Measurements from ENCODE around the gene VGLL4. TPM values are rescaled to one million over a fixed set of nuclear protein-coding genes. Genes with fewer than 3 reads are reported as not detected.

VGLL4 gene
- total RNA-seq, 1 donor from 2014 or later: 111 TPM

DNA sequence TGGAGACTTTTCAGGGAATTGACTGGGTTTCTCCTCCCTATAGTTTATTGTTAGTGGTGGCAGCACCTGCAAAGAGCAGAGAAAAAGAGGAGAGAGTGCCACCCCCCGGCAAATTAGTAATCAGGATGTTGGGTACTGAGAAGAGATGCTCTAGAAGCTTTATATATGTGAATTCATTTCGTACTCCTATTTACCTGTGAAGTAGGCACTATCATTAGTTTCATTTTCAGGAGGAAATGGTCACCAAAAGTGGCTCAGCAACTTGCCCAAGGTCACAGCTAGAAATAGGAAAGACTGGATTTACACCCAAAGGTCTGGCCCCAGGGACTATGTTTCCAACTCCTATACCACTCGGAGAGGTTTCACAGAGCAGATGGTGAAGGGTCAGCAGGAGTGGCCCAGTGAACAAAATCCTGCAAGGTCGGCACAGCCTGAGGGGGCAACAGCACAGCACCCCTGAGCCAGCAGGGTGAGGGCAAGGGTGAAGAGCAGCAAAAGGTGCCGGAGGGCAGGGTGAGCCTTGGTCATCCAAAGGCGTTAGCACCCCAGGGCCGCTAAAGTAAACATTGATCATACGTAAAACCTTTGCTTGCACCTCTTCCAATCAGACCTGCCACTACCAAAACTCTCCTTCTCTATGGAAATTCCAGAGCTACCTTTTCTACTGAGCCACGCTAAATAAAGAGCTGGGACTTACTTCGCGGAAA is 23.6 kb downstream of the VGLL4 start:
- TF ChIP-seq, protein P1, sequence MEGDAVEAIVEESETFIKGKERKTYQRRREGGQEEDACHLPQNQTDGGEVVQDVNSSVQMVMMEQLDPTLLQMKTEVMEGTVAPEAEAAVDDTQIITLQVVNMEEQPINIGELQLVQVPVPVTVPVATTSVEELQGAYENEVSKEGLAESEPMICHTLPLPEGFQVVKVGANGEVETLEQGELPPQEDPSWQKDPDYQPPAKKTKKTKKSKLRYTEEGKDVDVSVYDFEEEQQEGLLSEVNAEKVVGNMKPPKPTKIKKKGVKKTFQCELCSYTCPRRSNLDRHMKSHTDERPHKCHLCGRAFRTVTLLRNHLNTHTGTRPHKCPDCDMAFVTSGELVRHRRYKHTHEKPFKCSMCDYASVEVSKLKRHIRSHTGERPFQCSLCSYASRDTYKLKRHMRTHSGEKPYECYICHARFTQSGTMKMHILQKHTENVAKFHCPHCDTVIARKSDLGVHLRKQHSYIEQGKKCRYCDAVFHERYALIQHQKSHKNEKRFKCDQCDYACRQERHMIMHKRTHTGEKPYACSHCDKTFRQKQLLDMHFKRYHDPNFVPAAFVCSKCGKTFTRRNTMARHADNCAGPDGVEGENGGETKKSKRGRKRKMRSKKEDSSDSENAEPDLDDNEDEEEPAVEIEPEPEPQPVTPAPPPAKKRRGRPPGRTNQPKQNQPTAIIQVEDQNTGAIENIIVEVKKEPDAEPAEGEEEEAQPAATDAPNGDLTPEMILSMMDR (conservative IDR thresholded peaks at IDR 0.05): no peak
- Mint-ChIP-seq H3K4me3 (peak overlapping the region; percentile 46), H3K27me3 (no peaks in the 10 kb centered on the region), H3K27ac (peak overlapping the region; percentile 77), H3K4me1 (ENCODE audit: unreplicated experiment) (peaks cover 81% of the 10 kb centered on the region), H3K9me3 (no peaks in the 10 kb centered on the region), H3K36me3 (peaks cover 26% of the 10 kb centered on the region)
- DNase-seq (ENCODE audit: extremely low spot score, unreplicated experiment): no peak

DNA sequence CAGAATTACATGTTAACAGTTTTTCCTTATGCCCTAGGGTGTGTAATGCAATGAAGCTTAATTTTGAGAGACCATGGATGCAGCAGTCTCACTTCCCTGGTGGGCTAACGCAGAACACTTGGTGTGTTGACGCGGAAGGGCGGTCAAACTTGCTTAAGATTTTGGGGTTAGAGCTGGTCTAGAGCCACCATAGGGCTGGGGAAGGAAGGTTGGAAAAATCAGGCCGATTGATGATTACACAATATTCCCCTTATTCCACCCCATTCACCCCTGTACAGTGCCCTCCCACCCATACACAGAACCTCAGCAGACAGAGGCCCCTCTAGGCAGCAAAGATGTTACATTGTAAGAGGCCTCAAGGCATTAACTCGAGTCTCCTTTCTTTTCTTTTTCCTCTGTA is 24.3 kb downstream of the VGLL4 start:
- Mint-ChIP-seq H3K9me3 (no peaks in the 10 kb centered on the region), H3K27ac (peak overlapping the region; percentile 77), H3K27me3 (no peaks in the 10 kb centered on the region), H3K4me1 (ENCODE audit: unreplicated experiment) (peaks cover 81% of the 10 kb centered on the region), H3K36me3 (peaks cover 22% of the 10 kb centered on the region), H3K4me3 (peak overlapping the region; percentile 55)
- DNase-seq (ENCODE audit: extremely low spot score, unreplicated experiment): no peak
- TF ChIP-seq, protein P1 (conservative IDR thresholded peaks at IDR 0.05): peak; percentile 29

DNA sequence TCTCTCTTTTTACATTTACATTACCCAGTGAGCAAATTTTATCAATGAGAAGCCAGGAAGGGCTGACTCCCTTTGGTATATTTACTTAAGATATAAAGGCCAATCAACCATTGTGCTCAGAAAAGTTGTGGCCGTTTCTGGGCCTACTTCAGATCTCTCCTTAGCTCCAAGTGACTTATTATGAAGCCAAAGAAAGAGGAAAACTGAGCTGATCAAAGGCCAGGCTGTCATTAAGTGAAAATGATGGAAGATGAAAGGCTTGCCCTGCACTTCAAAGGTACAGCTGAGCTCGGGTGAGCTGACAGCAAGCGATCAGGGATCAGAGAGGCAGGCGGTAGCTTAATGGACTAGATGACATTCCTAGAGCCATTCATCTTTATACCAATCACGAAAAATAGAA is 24.8 kb downstream of the VGLL4 start:
- Mint-ChIP-seq H3K9me3 (no peaks in the 10 kb centered on the region), H3K27me3 (no peaks in the 10 kb centered on the region), H3K27ac (peak overlapping the region; percentile 77), H3K4me1 (ENCODE audit: unreplicated experiment) (peaks cover 81% of the 10 kb centered on the region), H3K4me3 (peak overlapping the region; percentile 55), H3K36me3 (peaks cover 17% of the 10 kb centered on the region)
- TF ChIP-seq, protein P1 (conservative IDR thresholded peaks at IDR 0.05): no peak
- DNase-seq (ENCODE audit: extremely low spot score, unreplicated experiment): no peak

DNA sequence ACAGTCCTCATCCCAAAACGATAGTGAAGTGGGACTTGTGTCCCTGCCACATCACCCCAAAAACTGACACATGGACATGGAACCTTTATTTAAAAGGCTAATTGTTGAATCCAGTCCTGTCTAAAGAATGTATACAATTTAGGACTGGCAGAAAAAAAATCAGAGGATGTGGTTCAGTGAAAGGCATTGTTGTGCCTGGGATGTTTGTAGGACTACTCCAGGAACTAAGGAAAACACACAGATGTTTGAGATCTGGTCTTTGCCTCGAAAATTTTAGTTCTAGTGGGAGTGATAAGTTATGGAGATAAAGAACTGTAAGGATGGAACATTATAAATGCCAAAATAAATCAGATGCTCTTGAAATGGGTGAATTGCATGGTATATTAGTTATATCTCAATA is 27.2 kb downstream of the VGLL4 start:
- Mint-ChIP-seq H3K4me3 (no peak overlapping the region), H3K9me3 (no peaks in the 10 kb centered on the region), H3K27me3 (no peaks in the 10 kb centered on the region), H3K27ac (peak overlapping the region; percentile 61), H3K36me3 (peaks cover 12% of the 10 kb centered on the region), H3K4me1 (ENCODE audit: unreplicated experiment) (peaks cover 90% of the 10 kb centered on the region)
- no peak for DNase-seq (ENCODE audit: extremely low spot score, unreplicated experiment)
- TF ChIP-seq, protein P1 (conservative IDR thresholded peaks at IDR 0.05): no peak

DNA sequence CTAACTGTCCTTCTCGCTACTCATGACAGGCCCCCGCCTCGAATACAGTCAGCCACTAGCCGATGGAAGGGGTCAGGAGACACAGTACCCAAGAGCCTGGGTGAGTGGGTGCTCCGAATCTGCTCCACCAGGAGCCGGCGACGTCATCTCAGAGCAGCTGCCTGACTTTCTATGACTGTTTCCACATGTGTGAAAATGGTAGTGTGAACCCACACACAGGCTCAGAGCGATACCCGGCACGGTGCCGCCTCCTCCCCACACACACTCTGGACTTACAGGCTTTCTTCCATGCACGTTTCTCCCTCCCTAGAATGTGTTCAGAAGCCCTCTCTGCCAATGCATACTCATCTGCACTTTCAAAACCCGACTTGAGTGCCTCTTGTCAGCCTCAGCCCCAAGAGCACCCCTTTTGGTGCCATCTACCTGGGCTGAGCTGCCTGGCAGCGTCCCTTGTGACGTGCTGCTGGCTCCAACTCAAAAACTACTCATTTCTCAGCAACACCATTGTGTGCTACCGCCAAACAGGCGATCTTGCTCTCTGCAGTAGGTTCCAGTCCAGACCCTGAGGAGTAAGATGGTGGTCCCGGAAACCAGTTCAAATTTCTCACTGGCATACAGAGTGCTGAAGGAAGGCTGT is 29.7 kb downstream of the VGLL4 start:
- H3K27me3 Mint-ChIP-seq: no peaks in the 10 kb centered on the region
- DNase-seq (ENCODE audit: extremely low spot score, unreplicated experiment): no peak
- H3K36me3 Mint-ChIP-seq: peaks cover 19% of the 10 kb centered on the region
- H3K4me1 Mint-ChIP-seq (ENCODE audit: unreplicated experiment): peaks cover 94% of the 10 kb centered on the region
- no peak overlapping the region for H3K4me3 Mint-ChIP-seq
- TF ChIP-seq, protein P1 (conservative IDR thresholded peaks at IDR 0.05): no peak
- peak overlapping the region; percentile 35 for H3K27ac Mint-ChIP-seq
- no peaks in the 10 kb centered on the region for H3K9me3 Mint-ChIP-seq
